GM19099 (cell line): ENCODE measurements around the gene SPATA13.

Experiments
- POLR2A ChIP-seq: IDR thresholded peaks from 3 replicates; pipeline ENCODE4 v1.6.1; 2011; ENCODE audit warnings: low read depth; ENCODE audit not compliant: insufficient read length; ENCODE audit errors: extremely low read depth

Gene SPATA13

DNA sequence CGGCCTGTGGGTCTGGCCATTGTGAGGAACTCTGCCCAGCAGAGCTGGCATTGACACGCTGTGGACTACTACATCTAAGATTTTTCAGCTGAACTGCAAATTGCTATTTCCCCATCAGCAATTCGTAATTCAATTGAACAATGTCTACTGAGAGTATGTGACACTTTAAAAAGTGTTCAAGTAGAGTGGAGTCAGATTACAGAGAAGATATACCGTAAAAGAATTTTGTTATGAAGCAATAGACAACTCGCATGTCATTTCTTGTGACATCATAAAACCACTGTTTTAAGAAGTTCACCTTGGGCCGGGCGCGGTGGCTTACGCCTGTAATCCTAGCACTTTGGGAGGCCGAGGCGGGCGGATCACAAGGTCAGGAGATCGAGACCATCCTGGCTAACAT is 116.3 kb downstream of the SPATA13 start:
- TF ChIP-seq POLR2A: no peak

- no peak for TF ChIP-seq POLR2A
Observed at GRCh38 chr13:24277761-24278160, 117.2 kb downstream of the SPATA13 start.

DNA sequence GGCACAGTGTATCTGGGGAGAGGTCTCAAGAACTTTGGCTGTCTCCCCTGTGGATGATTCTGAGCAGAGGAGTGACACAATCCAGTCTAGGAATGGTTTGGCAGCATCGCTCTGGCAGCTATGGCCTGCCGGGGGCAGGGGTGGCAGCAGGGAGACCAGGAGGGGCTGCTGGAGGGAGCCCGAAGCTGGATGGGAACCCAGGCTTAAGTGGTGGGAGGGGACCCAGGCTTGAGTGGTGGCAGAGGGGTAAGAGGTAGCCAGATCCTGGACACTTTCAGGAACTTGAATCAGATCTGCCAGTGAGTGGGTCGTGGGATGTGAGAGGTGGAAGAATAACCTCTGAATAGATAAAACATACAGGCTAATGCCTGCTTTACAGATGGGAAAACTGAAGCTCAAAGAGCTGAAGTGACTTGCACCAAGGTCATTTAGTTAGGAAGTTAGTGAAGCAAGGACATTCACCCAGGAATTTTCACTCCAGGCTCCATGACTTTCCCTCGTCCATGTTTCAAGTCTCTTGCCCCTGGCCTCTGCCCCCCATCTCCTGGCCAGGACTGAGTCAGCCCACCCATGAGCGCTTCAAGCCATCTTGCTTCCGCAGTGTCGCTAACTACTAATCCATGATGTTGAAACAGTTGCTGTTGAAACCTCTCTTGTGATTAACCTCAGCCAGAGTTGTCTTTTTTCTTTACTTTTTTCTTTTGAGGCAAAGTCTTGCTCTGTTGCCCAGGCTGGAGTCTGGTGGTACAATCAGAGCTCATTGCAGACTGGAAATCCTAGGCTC is 119.0 kb downstream of the SPATA13 start:
- TF ChIP-seq POLR2A: no peak

GRCh38 chr13:24280720-24281119 is 120.2 kb downstream of the SPATA13 start:
- no peak for TF ChIP-seq POLR2A

- TF ChIP-seq POLR2A: no peak
Observed at GRCh38 chr13:24281188-24282008, 120.9 kb downstream of the SPATA13 start.

DNA sequence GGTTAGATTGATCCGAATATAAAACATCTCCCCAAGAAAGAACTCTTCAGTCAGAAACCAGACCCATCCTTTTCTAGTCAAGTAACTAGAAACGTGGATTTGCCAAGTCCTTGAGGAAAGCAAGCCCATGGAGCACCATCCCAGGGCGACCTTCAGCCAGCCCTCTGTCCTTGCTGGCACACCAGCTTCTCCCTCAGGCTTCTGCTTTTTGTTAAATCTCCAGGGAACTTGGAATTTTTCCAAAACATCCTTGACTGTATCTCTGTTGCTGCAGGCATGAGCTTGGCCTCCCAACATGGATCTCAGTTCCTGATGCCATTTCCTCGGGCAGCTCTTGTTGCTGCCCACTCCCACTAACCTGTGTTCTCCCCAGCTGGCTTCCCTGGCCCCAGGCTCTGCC is 121.7 kb downstream of the SPATA13 start:
- no peak for TF ChIP-seq POLR2A

- TF ChIP-seq POLR2A: no peak
Observed at GRCh38 chr13:24284889-24285565, 124.5 kb downstream of the SPATA13 start.

GRCh38 chr13:24286624-24287023 is 126.1 kb downstream of the SPATA13 start:
- TF ChIP-seq POLR2A: no peak

DNA sequence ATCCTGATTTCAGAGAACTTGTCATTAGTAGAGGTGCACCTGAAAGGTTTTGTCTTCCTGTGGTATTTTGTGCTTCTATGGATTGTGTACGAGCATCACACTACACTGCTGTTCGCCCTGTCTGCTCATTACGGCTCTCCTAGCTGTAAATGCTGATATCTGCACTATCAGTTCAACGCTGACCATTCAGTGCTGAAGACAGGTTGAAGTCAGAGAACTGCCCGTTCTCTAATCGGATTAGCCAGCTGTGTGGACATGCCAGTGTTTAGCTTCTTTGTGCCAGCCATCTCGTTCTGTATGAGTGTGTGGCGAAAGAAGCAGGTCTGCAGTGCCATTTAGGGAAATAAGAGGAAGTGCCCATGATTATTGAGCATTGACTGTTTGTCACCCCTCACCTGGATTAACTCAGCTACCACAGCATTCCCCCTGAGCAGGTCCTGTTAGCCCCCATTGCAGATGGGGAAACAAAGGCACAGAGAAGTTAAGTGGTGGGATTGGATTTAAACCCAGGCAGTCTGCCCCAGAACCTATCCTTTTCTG is 127.3 kb downstream of the SPATA13 start:
- no peak for TF ChIP-seq POLR2A

- TF ChIP-seq POLR2A: no peak
Observed at GRCh38 chr13:24288870-24289269, 128.3 kb downstream of the SPATA13 start.

DNA sequence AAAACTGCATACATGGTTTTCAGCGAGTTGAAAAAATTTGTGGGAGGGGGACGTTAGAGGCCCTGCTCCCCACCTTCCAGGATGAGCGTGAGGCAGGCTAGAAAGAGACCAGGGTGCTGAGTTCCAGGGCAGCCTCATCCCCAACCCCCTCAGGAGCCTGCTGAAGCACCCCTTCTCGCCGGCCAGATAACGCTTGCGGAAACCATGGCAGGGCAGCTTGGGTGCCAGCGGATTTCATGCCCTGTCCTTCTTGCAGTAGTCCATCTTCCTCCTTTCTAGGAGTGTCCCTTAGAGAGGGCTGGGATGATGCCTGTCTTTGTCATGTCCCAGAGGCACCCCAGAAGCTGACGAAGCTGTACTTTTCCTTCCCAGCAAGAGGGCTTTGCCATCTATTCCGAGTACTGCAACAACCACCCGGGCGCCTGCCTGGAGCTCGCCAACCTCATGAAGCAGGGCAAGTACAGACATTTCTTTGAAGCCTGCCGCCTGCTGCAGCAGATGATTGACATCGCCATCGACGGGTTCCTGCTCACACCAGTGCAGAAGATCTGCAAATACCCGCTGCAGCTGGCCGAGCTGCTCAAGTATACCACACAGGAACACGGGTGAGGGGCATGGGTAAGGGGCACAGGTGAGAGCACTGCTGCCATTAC is 129.9 kb downstream of the SPATA13 start:
- TF ChIP-seq POLR2A: no peak

DNA sequence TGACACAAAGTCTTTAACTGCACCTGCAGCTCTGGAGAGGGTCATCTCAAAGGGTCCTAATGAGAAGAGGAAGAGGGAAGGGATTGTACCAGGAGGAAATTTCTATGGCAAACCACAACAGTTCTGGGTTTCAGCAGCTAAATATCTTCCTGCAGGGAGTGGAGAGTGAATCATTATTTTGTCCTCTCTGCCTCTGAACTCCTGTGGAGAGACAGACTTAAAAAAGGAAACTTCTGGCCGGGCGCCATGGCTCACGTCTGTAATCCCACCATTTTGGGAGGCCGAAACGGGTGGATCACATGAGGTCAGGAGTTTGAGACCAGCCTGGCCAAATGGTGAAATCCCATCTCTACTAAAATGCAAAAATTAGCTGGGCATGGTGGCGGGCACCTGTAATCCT is 132.0 kb downstream of the SPATA13 start:
- TF ChIP-seq POLR2A: no peak

DNA sequence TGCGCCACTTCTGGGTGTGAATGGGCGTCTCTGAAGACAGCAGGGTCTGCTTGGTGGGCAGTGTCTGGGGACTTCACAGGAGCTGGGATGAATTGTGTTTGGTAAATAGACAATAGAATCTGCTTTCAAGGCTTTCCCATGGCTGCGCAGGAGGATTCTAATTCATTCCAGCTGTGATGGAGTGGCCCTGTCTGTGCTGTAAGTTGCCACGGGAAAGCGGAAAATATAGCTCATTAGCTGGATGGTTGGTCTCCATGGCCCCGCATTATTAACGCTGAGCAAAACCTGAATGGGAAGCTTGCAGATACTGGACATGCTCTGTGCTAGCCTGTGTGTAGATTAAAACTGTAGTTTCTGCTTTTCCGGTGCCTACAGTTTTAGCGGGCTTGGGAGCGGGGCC is 133.2 kb downstream of the SPATA13 start:
- no peak for TF ChIP-seq POLR2A

DNA sequence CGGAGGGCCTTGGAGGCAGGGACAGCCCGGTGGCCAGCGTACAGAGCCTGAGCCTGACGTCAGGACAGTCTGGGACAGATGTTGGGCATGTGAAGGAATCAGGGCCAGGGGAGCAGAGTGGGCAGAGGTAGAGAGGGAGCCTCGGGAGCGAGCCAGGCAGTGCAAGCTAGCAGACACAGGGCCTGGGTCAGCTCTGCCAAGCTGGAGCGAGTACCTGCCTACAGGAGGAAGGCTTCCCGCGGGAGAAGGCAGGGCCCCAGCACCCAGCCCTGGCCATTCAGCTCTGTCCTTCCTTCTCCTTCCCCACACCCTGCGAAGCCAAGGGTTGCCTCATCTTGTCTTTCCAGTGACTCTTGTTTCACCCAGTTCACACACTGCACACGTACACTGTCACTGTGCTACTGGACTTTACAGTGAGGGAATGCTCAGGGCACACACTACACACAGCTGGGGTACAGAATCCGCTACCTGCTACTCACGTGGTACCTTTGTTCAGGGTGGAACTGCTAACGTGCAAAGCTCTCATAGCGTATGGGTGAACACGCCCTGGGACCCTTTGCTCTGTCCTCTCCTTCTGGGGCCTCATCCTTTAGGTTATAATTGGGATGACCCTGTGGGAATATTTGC is 139.1 kb downstream of the SPATA13 start:
- TF ChIP-seq POLR2A: no peak
